Measurements from ENCODE around the gene MIA2. TPM values are rescaled to one million over a fixed set of nuclear protein-coding genes. Genes with fewer than 3 reads are reported as not detected.
"Not testable (repeated sequence)": the region's sequence is repeated elsewhere in the genome, so short reads cannot be mapped to it uniquely, and the experiment has no call there.

MIA2 gene
- total RNA-seq, 1 donor from 2014 or later = 24.7 TPM

GRCh38 chr14:39240769-39241168 is 7.1 kb downstream of the MIA2 start:
- Histone ChIP-seq H3K4me3 (no peak overlapping the region), H3K4me1 (no peaks in the 10 kb centered on the region), H3K36me3 (no peaks in the 10 kb centered on the region), H3K9me3 (replicated peaks) (no peaks in the 10 kb centered on the region), H3K27ac (replicated peaks) (no peak overlapping the region), H3K27me3 (ENCODE audit: low read depth) (no peaks in the 10 kb centered on the region)
- intact Hi-C loops (cut with micrococcal nuclease) = no loop called here
- TF ChIP-seq, protein P1, sequence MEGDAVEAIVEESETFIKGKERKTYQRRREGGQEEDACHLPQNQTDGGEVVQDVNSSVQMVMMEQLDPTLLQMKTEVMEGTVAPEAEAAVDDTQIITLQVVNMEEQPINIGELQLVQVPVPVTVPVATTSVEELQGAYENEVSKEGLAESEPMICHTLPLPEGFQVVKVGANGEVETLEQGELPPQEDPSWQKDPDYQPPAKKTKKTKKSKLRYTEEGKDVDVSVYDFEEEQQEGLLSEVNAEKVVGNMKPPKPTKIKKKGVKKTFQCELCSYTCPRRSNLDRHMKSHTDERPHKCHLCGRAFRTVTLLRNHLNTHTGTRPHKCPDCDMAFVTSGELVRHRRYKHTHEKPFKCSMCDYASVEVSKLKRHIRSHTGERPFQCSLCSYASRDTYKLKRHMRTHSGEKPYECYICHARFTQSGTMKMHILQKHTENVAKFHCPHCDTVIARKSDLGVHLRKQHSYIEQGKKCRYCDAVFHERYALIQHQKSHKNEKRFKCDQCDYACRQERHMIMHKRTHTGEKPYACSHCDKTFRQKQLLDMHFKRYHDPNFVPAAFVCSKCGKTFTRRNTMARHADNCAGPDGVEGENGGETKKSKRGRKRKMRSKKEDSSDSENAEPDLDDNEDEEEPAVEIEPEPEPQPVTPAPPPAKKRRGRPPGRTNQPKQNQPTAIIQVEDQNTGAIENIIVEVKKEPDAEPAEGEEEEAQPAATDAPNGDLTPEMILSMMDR (IDR thresholded peaks at IDR 0.05; ENCODE audit: borderline replicate concordance) = no peak
- no peak for DNase-seq

GRCh38 chr14:39241637-39242036 is 7.9 kb downstream of the MIA2 start:
- Histone ChIP-seq H3K27me3 (ENCODE audit: low read depth) (no peaks in the 10 kb centered on the region), H3K4me1 (no peaks in the 10 kb centered on the region), H3K9me3 (replicated peaks) (no peaks in the 10 kb centered on the region), H3K36me3 (no peaks in the 10 kb centered on the region), H3K4me3 (no peak overlapping the region), H3K27ac (replicated peaks) (no peak overlapping the region)
- TF ChIP-seq, protein P1 (IDR thresholded peaks at IDR 0.05; ENCODE audit: borderline replicate concordance) = no peak
- intact Hi-C loops (cut with micrococcal nuclease) = no loop called here
- DNase-seq = no peak

DNA sequence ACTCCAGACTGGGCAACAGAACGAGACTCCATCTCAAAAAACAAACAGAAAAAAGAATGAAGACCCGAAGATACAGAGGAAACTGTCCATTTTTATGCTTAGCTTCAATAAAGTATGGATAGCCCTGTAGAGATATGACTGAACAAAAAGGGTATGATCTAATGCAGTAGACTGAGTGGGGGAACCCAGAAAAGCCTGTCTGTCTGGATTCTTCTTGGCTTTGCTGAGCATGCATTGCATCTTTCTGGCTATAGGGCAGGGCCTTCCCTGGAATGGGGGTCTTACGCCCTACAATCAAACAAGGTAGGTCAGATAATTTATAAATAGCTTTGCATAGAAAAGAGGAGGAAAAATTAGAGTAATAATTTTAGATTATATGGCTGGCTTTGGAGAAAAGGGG is 10.1 kb downstream of the MIA2 start:
- H3K9me3 ChIP-seq (replicated peaks) = no peaks in the 10 kb centered on the region
- no peaks in the 10 kb centered on the region for H3K27me3 ChIP-seq (ENCODE audit: low read depth)
- H3K4me1 ChIP-seq = no peaks in the 10 kb centered on the region
- no peak overlapping the region for H3K4me3 ChIP-seq
- TF ChIP-seq, protein P1 (IDR thresholded peaks at IDR 0.05; ENCODE audit: borderline replicate concordance) = no peak
- intact Hi-C loops (cut with micrococcal nuclease) = no loop called here
- no peak overlapping the region for H3K27ac ChIP-seq (replicated peaks)
- no peaks in the 10 kb centered on the region for H3K36me3 ChIP-seq
- DNase-seq = no peak

GRCh38 chr14:39246618-39247017 is 12.9 kb downstream of the MIA2 start:
- no peak overlapping the region for H3K4me3 ChIP-seq
- TF ChIP-seq, protein P1 (IDR thresholded peaks at IDR 0.05; ENCODE audit: borderline replicate concordance) = no peak
- no peaks in the 10 kb centered on the region for H3K27me3 ChIP-seq (ENCODE audit: low read depth)
- H3K4me1 ChIP-seq = no peaks in the 10 kb centered on the region
- no peak for DNase-seq
- H3K9me3 ChIP-seq (replicated peaks) = no peaks in the 10 kb centered on the region
- no peak overlapping the region for H3K27ac ChIP-seq (replicated peaks)
- intact Hi-C loops (cut with micrococcal nuclease) = no loop called here
- H3K36me3 ChIP-seq = no peaks in the 10 kb centered on the region

GRCh38 chr14:39247256-39247655 is 13.5 kb downstream of the MIA2 start:
- H3K9me3 ChIP-seq (replicated peaks) = peaks cover 2% of the 10 kb centered on the region
- H3K4me1 ChIP-seq = no peaks in the 10 kb centered on the region
- no peaks in the 10 kb centered on the region for H3K36me3 ChIP-seq
- H3K4me3 ChIP-seq = no peak overlapping the region
- no peaks in the 10 kb centered on the region for H3K27me3 ChIP-seq (ENCODE audit: low read depth)
- H3K27ac ChIP-seq (replicated peaks) = no peak overlapping the region
- TF ChIP-seq, protein P1 (IDR thresholded peaks at IDR 0.05; ENCODE audit: borderline replicate concordance) = no peak
- intact Hi-C loops (cut with micrococcal nuclease) = no loop called here
- no peak for DNase-seq

DNA sequence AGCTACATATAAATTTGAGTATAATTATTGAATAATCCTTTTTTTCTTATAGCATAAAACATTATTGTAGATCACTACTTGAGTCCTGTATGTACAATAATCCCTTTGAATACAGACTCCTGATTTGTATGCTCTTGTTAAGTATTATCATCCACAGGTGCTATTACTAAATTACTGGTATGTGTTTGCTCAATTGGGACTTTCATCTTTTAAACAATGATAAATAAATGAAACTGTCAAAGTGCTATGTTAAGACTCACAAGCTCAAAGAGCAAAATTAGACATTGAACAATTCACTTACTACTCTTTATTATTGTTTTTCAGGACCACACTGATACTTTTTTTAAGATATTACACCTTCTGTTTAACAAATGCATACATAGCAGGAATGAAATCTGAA is 17.8 kb downstream of the MIA2 start:
- no peaks in the 10 kb centered on the region for H3K27me3 ChIP-seq (ENCODE audit: low read depth)
- TF ChIP-seq, protein P1 (IDR thresholded peaks at IDR 0.05; ENCODE audit: borderline replicate concordance) = no peak
- no peaks in the 10 kb centered on the region for H3K4me1 ChIP-seq
- no peak overlapping the region for H3K27ac ChIP-seq (replicated peaks)
- no peak overlapping the region for H3K4me3 ChIP-seq
- DNase-seq = no peak
- intact Hi-C loops (cut with micrococcal nuclease) = no loop called here
- no peaks in the 10 kb centered on the region for H3K36me3 ChIP-seq
- peaks cover 4% of the 10 kb centered on the region for H3K9me3 ChIP-seq (replicated peaks)

DNA sequence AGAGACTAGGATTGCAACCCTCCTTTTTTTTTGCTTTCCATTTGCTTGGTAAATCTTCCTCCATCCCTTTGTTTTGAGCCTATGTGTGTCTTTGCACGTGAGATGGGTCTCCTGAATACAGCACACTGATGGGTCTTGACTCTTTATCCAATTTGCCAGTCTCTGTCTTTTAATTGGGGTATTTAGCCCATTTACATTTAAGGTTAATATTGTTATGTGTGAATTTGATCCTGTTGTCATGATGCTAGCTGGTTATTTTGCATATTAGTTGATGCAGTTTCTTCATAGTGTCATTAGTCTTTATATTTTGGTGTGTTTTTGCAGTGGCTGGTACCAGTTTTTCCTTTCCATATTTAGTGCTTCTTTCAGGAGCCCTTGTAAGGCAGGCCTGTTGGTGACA is 23.7 kb downstream of the MIA2 start:
- H3K27me3 ChIP-seq (ENCODE audit: low read depth); H3K27ac ChIP-seq (replicated peaks); DNase-seq; intact Hi-C loops (cut with micrococcal nuclease); H3K36me3 ChIP-seq; H3K4me1 ChIP-seq; H3K4me3 ChIP-seq: not testable (repeated sequence)
- peaks cover 37% of the 10 kb centered on the region for H3K9me3 ChIP-seq (replicated peaks)
